Measurements from ENCODE around the gene FAT1. TPM values are rescaled to one million over a fixed set of nuclear protein-coding genes. Genes with fewer than 3 reads are reported as not detected.

Gene FAT1
- polyA plus RNA-seq, 1 experiment: 489 TPM

DNA sequence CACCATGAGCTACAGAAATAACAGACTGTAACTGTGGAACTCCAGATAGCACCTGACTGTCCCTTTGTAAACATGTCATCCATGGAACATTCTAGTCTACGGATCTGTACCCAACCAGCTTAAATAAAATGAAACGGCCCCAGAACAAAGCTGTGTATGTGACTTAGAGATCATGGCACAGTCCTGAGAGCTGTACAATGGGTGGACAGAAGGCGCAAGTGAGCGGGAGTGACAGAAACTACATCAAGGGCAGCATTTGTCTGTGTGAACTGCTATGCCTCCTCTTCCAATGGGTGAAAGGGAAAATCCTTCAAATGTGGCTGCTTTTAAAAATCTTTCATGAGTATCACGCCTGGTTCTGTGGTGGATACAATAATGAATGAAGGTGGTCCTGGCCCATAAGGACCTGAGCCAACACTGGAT, 72.5 kb downstream of the FAT1 start:
- H3K36me3 ChIP-seq (ENCODE audit: control insufficient read depth, insufficient read depth, low read length): peaks cover 16% of the 10 kb centered on the region
- TF ChIP-seq CTCF (IDR thresholded peaks at IDR 0.05; ENCODE audit: insufficient read depth, low read depth, low read length): no peak
- POLR2A ChIA-PET: interaction anchor here (0.6 kb wide), 1 partner anchor 19 kb away, joined by 5 read pairs; no protein-coding TSS in a partner anchor
- DNase-seq (ENCODE audit: low read depth): no peak
- CTCF ChIA-PET: no interaction called here
- no peaks in the 10 kb centered on the region for H3K27me3 ChIP-seq (ENCODE audit: control insufficient read depth, insufficient read depth, low read length)
- H3K4me3 ChIP-seq (ENCODE audit: low read depth, low read length): no peak overlapping the region

DNA sequence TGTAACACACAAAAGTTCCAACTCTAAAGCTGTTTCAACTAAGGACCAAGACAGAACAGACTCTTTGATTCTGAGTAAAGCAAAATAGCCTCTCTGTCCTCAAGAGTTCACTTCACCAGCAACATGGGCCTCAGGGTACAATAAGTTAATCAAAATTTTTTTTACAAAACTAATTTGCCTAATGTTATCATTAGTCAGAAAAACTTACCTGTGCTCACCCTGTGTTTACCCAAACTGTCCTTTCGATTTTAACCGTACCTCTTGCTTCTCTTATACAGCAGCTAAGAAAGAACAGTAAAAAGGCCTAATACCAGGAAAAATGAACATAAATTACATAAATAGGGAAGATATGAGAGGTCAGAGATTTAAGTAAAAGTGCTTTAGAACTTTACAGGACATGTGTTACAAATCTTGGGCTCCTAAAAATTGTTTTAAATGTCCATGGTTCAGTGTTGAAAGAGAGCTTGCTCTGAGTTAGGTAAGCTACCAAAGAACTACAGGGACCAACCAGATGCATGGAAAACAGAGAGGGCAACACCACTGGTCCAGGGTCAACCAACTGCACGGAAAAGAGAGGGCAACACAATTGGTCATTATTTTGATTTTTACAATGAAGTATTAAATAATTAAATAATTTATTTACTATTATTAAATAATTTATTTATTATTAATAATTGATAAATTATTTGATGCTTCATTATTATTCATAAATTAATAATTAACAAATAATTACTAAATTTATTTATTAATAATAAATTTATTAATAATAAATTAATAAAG, 73.1 kb downstream of the FAT1 start:
- no peak for DNase-seq (ENCODE audit: low read depth)
- Histone ChIP-seq H3K27me3 (ENCODE audit: control insufficient read depth, insufficient read depth, low read length) (no peaks in the 10 kb centered on the region), H3K4me3 (ENCODE audit: low read depth, low read length) (no peak overlapping the region), H3K36me3 (ENCODE audit: control insufficient read depth, insufficient read depth, low read length) (peaks cover 13% of the 10 kb centered on the region)
- CTCF ChIA-PET: no interaction called here
- POLR2A ChIA-PET: no interaction called here
- TF ChIP-seq CTCF (IDR thresholded peaks at IDR 0.05; ENCODE audit: insufficient read depth, low read depth, low read length): no peak

- Histone ChIP-seq H3K36me3 (ENCODE audit: control insufficient read depth, insufficient read depth, low read length) (peaks cover 11% of the 10 kb centered on the region), H3K27me3 (ENCODE audit: control insufficient read depth, insufficient read depth, low read length) (no peaks in the 10 kb centered on the region), H3K4me3 (ENCODE audit: low read depth, low read length) (no peak overlapping the region)
- no peak for TF ChIP-seq CTCF (IDR thresholded peaks at IDR 0.05; ENCODE audit: insufficient read depth, low read depth, low read length)
- CTCF ChIA-PET: no interaction called here
- DNase-seq (ENCODE audit: low read depth): no peak
- POLR2A ChIA-PET: interaction anchor here (0.6 kb wide), 1 partner anchor 1067 kb away, joined by 3 read pairs; no protein-coding TSS in a partner anchor
These were observed 75.8 kb downstream of the FAT1 start for GRCh38 chr4:186647821-186648220.

- POLR2A ChIA-PET: no interaction called here
- CTCF ChIA-PET: no interaction called here
- Histone ChIP-seq H3K4me3 (ENCODE audit: low read depth, low read length) (no peak overlapping the region), H3K36me3 (ENCODE audit: control insufficient read depth, insufficient read depth, low read length) (peaks cover 13% of the 10 kb centered on the region), H3K27me3 (ENCODE audit: control insufficient read depth, insufficient read depth, low read length) (no peaks in the 10 kb centered on the region)
- TF ChIP-seq CTCF (IDR thresholded peaks at IDR 0.05; ENCODE audit: insufficient read depth, low read depth, low read length): no peak
- no peak for DNase-seq (ENCODE audit: low read depth)
These were observed 78.9 kb downstream of the FAT1 start for GRCh38 chr4:186644737-186645261.

DNA sequence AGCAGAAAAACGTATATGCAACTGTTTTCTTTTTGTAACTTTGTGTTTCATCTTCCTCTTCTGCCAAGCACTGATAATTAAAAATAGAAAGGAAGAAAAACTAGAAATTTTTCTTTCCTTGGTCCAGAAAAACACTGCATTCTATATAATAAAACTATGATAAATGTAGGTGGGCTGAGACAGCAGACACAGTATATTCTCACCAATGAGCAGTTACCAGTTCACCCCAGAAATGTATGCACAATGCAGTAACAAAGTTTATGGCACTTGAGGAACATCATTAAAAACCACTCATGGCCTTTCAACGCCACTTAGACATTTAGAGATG, 79.4 kb downstream of the FAT1 start:
- ChIA-PET POLR2A (no interaction called here), CTCF (no interaction called here)
- no peak for DNase-seq (ENCODE audit: low read depth)
- no peak overlapping the region for H3K4me3 ChIP-seq (ENCODE audit: low read depth, low read length)
- no peak for TF ChIP-seq CTCF (IDR thresholded peaks at IDR 0.05; ENCODE audit: insufficient read depth, low read depth, low read length)
- no peaks in the 10 kb centered on the region for H3K27me3 ChIP-seq (ENCODE audit: control insufficient read depth, insufficient read depth, low read length)
- H3K36me3 ChIP-seq (ENCODE audit: control insufficient read depth, insufficient read depth, low read length): peaks cover 11% of the 10 kb centered on the region

Measured in BJ (cell line).